Stimulated activated CD8-positive, alpha-beta memory T cell treated with anti-CD3 and anti-CD28 coated beads, Interleukin-4, amount 100 ng/mL, for 48 hours (primary cell): ENCODE data around the gene ALPK3.
A peak's percentile ranks its signal among the peaks of the same experiment; 100 is the strongest.

Source experiments
- DNase-seq: peaks from one replicate; pipeline ENCODE4 v3.0.0-alpha.2; 2020

The ALPK3 gene

GRCh38 chr15:84824260-84825007 lies 7.3 kb downstream of the ALPK3 start:
- no peak for DNase-seq

GRCh38 chr15:84826369-84826823 lies 9.2 kb downstream of the ALPK3 start:
- peak; percentile 36 for DNase-seq

DNA sequence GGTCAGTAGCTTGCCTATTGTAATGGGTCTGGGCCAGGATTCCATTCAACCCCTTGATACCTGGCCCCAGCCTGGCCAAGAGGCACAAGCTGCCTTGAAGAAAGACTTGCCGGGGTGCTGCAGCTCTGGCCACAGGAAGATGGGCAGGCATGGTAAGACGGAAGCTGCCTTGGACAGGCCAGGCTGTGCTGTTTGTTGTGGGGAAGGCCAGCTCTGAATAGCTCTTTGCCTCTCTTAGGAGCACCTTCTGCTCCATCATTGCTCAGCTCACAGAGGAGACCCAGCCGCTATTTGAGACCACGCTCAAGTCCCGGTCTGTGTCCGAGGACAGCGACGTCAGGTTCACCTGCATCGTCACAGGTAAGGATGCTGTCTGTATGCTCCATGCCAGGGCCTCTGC lies 10.1 kb downstream of the ALPK3 start:
- no peak for DNase-seq

DNA sequence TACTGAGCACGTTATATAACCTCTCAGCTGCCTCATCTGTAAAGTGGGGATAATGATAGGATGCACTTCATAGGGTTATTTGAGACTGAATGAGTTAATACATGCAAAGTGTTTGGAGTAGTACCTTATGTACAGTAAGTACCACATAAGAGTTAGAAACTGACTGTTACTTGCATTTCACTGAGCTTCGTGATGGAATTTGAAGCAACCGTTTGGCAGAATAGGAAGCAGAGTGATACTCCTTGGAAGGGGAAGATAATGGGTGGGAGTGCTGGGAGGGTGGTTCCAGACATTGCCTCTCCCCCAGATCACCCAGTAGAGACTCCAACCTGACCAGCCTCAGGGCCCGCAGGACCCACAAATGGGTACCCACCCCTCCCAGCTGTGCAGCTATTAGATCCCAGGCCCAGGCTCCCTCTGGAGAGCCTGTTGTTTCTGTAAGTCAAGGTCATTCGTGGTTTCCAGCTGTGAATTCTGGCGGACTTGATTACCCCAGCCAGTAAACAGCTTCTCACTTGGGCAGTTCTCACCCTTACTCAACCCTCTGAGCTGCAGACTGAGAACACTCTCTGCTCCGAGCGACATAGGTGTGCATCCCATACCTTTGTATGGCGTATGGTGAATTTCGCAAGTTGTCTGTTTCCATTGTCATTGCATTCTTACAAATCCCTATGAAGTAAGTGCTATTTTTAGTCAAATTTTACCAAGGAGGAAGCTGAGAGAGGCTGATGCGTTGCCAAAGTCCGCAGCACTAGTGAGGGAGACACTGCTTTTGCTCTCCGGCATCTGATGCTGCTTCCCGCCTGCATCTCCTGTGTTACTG lies 11.1 kb downstream of the ALPK3 start:
- no peak for DNase-seq

DNA sequence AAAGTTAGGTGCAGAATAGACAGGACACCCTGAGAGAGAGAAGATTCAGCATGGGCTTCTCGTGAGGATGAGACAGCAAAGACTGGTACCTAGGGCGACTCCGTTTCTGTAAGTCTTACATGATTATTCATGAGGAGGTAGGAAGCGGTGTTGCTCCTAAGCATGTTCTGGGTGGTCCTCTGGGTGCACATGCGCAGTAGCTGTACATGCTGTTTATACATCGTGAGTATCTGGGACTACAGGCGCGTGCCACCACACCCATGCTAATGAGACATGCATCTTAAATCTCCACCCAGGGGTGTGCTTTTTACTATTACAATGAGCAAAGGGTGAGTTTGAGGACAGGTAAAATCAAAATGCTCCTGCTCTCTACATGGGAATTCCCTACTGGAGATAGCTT lies 12.3 kb downstream of the ALPK3 start:
- no peak for DNase-seq

DNA sequence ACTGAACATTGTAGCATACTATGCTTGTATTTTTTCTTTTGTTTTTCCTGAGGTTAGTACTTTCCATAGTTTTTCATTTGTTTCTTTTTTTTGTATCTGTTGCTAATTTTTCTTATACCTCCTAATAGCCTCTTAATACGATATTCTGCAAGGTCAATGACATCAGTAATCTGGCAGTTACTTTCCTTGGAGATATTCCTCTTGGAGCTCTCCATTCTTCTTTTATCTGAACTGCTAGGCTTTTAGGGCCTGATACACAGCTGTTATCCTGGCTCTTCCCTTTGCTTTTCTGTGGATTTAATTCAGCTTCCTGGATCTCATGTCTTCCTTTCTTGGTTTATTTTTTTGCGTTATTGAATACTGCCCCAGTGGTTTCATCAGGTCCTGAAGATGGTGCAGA lies 12.9 kb downstream of the ALPK3 start:
- no peak for DNase-seq

DNA sequence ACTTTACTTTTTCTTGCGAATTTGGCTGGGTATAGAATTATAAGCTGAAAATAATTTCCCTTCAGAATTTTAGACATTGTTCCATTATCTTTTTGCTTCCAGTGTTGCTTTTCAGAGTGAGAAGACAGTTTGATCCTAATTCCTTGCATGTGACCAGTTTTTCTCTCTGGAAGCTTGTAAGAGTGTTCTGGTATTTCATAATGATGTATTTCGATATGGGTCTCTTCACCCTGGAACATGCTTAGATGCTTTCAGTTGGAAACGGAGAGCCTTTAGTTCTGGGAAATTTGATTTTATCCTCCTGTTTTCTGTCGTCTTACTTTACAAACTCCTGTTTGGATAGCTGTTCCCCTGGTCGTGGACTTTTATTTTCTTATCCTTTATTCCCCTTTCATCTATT lies 13.9 kb downstream of the ALPK3 start:
- DNase-seq: no peak

DNA sequence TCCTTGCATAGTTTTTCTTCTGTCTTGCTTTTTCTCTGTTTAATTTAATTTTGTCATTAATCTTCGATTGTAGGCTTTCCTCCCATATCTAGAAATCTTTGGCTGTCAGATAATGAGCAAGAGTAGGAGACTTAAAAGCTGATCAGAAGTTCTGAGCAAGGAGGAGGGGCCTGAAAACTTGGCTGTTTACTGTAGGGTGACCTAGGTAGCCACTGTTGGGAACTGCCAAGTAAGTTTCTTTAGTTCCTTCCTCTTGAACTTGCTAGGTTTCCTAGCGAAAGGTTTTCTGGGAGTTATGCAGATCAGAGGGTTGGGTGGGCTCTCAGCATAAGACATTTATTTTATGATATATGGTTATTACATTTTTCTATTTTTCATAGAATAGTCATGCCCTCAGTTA lies 14.5 kb downstream of the ALPK3 start:
- DNase-seq: no peak

DNA sequence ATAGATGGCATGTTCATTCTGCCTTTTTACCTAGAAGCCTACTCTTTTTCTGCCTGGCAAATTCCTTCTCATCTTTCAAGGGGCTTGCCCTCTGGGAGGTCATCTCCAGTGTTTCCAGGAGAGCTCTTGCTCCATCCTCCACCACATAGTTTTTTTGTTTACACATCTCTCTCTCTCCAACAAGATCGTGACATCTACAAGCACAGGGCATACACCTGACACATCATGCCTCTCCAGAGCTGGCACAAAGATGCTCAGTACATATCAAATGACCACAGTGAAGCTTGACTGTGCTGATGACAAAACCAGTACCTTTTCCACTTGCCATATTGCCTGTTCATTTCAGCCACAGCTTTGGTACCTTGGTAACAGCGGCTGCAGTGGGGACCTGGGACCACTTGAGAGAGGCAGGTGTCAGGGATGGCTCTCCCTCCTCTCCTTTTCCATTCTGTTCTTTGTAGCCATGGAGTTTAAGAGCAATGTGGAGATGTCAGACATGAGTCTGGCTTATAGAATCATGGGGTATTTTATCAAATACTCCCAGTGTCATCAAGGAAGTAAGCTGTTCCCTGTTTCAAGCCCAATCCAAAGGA lies 15.4 kb downstream of the ALPK3 start:
- DNase-seq: no peak

GRCh38 chr15:84833447-84834228 lies 16.5 kb downstream of the ALPK3 start:
- DNase-seq: no peak

DNA sequence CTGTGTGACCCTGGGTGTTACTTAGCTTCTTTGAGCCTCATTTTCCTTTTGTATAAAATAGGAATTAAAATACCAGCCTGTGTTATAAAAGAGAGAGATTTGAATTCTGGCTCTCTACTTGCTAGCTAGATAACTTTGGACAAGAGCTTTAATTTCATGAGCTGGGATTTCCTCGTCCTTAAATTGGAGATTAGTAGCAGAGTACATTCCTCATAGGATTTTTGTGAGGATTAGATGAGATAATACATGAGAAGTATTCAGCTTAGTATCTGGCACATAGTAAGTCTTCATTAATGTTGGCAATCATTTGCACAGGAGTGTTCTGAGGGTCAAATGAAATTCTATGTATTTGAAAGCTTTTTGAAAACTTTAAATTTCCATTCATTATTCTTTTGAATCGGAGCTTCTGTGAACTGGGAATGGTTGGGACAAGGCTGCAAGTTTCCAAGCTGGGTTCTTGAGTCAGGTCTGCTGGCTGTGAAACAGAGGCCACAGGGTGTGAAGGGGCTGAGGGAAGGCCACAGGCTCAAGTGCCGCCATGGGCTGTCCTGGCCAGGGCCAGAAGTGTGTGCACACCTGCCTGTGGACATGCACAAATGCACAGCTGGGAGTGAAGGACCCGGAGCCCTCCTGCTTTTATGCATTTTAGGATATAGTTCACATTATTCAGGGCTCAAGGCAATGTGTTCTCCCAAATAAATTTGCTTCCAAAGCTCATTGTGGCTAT lies 17.2 kb downstream of the ALPK3 start:
- DNase-seq: no peak

GRCh38 chr15:84834969-84835368 lies 17.8 kb downstream of the ALPK3 start:
- no peak for DNase-seq

GRCh38 chr15:84835661-84836337 lies 18.6 kb downstream of the ALPK3 start:
- no peak for DNase-seq

DNA sequence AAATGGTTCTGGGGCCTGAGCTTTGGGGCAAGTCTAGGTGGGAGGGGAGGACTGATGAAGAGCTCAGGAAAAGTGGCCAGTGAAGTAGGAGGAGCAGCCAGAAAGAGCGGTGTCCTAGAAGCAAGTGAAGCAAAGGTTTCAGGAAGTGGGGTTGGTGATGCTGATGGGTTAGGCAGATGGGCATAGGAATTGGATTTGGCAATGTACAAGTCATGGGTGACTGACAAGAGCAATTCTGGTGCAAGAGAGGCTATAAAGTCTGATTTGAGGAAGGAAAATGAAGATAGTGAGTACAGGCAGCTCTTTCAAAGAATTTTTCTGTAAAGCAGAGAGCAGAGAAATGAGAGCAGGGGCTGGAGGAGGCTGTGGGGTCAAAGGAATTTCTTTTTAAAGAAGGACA lies 19.7 kb downstream of the ALPK3 start:
- no peak for DNase-seq

- DNase-seq: no peak
These were observed 22.6 kb downstream of the ALPK3 start for GRCh38 chr15:84839714-84840113.

GRCh38 chr15:84840255-84840654 lies 23.1 kb downstream of the ALPK3 start:
- no peak for DNase-seq

- no peak for DNase-seq
These were observed 23.7 kb downstream of the ALPK3 start for GRCh38 chr15:84840741-84841429.

- no peak for DNase-seq
These were observed 25.6 kb downstream of the ALPK3 start for GRCh38 chr15:84842781-84843180.

DNA sequence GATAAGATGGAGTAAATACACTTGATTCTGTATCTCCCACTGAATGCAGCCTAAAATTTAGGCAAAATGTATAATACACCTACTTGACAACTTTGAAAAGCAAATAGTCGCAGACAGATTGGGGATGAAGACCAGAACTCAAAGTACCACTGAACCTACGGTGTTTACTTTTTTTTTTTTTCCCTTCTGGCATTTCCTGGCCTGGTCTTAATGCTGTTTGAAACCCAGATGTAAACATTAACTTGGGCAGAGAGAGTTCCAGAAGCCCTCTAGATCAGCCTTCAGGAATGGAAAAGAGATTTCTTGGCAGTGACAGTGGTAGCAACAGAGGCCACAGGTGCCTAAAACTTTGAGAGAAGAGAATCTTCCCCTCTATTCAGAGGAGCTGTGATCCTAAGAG lies 27.8 kb downstream of the ALPK3 start:
- DNase-seq: no peak

GRCh38 chr15:84845631-84846030 lies 28.5 kb downstream of the ALPK3 start:
- peak; percentile 71 for DNase-seq

GRCh38 chr15:84846269-84846668 lies 29.1 kb downstream of the ALPK3 start:
- no peak for DNase-seq
